Measurements from ENCODE around the gene TBX6. TPM values are rescaled to one million over a fixed set of nuclear protein-coding genes. Genes with fewer than 3 reads are reported as not detected.
"Not testable (repeated sequence)": the region's sequence is repeated elsewhere in the genome, so short reads cannot be mapped to it uniquely, and the experiment has no call there.

Gene TBX6
- total RNA-seq, 1 donor: 0.10 TPM

DNA sequence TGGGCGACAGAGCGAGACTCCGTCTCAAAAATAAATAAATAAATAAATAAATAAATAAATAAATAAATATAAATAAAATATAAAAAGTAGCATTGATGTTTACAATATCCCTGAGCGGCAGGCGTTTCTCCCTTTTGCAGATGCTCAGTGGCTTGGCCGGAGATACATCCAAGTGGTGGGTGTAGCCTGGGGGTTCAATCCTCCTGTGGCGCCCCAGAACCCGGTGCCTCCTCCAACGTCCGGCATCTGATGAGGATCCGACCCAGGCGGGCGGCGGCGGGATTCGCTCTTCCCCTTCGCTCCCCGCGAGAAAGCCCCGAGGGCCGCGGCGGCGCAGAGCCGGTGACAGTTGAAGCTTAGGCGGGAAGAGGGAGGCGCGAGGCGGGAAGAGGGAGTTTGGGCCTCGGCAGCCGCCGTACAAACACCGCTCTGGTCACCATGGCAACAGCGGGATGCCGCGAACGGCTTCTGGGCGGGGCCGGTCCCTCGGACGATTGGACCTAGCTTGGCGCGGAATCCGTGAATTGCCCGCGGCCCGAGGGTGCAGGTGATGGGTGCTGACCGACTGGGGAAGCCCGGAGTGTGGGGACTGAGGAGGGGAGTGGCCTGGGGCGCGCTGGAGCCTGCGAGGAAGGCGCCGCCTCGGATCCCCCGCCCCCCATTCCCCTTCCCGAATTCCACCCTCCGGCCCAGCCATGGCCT is 38.9 kb downstream of the TBX6 start:
- peaks cover 19% of the 10 kb centered on the region for H3K4me1 ChIP-seq (ENCODE audit: insufficient read depth, low read length)
- no peaks in the 10 kb centered on the region for H3K9me3 ChIP-seq (ENCODE audit: low read depth, low read length)
- peak overlapping the region; percentile 44 for H3K4me3 ChIP-seq (ENCODE audit: low read length)
- H3K27me3 ChIP-seq (ENCODE audit: insufficient read depth, low read length): no peaks in the 10 kb centered on the region

DNA sequence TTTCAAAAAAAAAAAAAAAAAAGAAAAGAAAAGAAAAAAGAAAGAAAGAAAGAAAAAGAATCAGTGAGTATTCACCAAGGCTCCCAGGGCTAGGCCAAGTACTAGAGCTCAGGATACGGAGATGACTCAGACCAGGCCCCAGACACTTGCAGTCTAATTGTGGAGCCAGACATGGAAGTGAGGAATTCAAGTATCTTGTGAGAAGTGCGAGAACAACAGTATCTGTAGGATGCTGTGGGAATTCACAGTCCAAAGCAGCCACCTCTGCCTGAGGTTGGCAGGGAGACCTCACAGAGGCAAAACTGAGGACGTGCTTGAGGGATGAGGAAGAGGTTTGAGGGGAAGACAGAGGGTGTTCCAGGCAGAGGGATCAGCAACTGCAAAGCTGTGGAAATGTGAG is 40.2 kb downstream of the TBX6 start:
- Histone ChIP-seq H3K27me3 (ENCODE audit: insufficient read depth, low read length) (no peaks in the 10 kb centered on the region), H3K9me3 (ENCODE audit: low read depth, low read length) (no peaks in the 10 kb centered on the region), H3K4me3 (ENCODE audit: low read length) (no peak overlapping the region), H3K4me1 (ENCODE audit: insufficient read depth, low read length) (peaks cover 19% of the 10 kb centered on the region)

DNA sequence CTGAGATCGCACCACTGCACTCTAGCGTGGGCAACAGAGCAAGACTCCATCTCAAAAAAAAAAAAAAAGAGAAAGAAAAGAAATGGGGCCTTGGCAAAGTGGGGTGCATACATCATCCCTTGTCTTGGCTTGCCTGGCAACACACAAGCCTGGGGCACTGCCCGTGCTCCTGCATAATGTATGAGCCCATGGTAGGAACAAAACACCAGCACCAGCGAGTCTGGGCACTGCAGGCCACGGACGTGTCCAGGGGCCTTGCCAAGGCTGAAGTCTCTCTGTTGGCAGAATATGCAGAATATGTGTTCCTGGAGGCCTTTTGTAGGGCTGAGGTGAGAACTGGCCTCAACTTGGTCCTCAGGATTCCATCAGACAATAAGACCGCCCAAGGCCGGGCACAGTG is 41.9 kb downstream of the TBX6 start:
- no peaks in the 10 kb centered on the region for H3K9me3 ChIP-seq (ENCODE audit: low read depth, low read length)
- H3K27me3 ChIP-seq (ENCODE audit: insufficient read depth, low read length): no peaks in the 10 kb centered on the region
- peaks cover 17% of the 10 kb centered on the region for H3K4me1 ChIP-seq (ENCODE audit: insufficient read depth, low read length)
- no peak overlapping the region for H3K4me3 ChIP-seq (ENCODE audit: low read length)

DNA sequence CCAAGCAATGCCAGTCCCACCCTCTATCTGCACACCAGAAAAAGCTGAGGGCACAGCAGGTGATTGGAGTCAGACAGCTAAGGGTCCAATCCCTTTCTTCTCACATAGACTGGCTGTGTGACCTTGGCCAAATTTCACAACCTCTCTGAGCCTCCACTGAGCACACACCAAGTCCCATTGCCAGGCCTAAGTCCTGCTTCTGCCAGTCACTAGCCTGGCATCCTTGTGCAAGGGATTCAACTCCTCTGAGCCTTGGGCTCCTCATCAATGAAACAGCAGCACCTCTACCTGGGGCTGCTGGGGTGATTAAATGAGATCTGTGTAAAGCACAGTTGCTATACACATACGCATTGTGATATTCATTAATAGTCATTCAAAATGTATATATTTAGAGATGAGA is 45.1 kb downstream of the TBX6 start:
- Histone ChIP-seq H3K27me3 (ENCODE audit: insufficient read depth, low read length) (no peaks in the 10 kb centered on the region), H3K4me3 (ENCODE audit: low read length) (no peak overlapping the region), H3K4me1 (ENCODE audit: insufficient read depth, low read length) (no peaks in the 10 kb centered on the region), H3K9me3 (ENCODE audit: low read depth, low read length) (no peaks in the 10 kb centered on the region)

DNA sequence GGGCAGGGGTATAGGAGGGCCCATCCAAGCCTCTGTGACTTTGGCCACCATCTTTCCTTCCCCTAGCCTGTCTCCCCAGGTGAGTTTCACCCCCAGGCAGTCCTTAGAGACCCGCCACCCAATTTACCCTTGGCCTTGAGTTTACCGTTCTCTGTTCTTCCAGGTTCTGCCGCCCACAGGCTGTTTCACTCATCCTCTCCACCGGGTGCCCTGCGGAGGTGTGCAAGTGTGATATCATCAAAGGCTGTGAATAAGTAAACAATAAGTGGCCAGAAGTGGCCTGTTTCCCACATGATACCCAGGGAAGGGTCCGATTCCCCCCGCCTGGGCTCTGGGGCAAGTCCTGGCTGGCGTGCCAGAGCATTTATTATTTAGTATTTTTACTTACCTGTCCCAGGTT is 45.5 kb downstream of the TBX6 start:
- H3K9me3 ChIP-seq (ENCODE audit: low read depth, low read length): no peaks in the 10 kb centered on the region
- no peaks in the 10 kb centered on the region for H3K27me3 ChIP-seq (ENCODE audit: insufficient read depth, low read length)
- H3K4me1 ChIP-seq (ENCODE audit: insufficient read depth, low read length): no peaks in the 10 kb centered on the region
- no peak overlapping the region for H3K4me3 ChIP-seq (ENCODE audit: low read length)

DNA sequence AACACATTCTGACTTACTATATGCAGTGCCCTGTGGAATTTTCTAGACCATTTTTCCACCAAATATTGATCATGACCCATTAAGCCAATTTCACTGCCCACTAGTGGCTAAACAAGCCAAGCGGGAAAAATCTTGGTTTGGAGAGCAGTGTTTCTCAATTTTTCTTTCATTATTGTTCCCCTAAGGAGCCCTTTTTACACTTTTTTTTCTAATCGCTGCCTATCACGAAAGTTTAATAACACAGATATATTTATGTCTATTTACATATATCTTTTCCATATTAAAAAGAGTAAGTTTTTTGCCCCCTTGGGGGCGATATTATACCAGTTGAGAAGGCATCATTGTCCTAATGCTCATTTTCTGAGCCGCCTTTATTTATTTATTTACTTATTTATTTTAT is 49.9 kb downstream of the TBX6 start:
- Histone ChIP-seq H3K9me3 (ENCODE audit: low read depth, low read length) (no peaks in the 10 kb centered on the region), H3K4me3 (ENCODE audit: low read length) (no peak overlapping the region), H3K4me1 (ENCODE audit: insufficient read depth, low read length) (no peaks in the 10 kb centered on the region), H3K27me3 (ENCODE audit: insufficient read depth, low read length) (no peaks in the 10 kb centered on the region)

DNA sequence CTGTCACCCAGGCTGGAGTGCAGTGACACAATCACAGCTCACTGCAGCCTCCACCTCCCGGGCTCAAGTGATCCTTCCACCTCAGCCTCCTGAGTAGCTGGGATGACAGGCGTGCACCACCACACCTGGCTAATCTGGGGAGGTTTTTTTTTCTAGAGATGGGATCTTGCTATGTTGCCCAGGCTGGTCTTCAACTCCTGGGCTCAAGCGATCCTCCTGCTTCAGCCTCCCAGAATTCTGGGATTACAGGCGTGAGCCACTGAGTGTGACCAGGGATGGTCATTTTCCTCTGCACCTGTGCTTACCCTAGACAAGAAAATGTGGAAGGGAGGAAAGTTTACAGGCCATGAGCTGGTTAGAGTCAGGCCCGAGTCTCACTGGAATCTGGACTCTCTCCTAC is 51.0 kb downstream of the TBX6 start:
- H3K9me3 ChIP-seq (ENCODE audit: low read depth, low read length); H3K4me3 ChIP-seq (ENCODE audit: low read length): not testable (repeated sequence)

DNA sequence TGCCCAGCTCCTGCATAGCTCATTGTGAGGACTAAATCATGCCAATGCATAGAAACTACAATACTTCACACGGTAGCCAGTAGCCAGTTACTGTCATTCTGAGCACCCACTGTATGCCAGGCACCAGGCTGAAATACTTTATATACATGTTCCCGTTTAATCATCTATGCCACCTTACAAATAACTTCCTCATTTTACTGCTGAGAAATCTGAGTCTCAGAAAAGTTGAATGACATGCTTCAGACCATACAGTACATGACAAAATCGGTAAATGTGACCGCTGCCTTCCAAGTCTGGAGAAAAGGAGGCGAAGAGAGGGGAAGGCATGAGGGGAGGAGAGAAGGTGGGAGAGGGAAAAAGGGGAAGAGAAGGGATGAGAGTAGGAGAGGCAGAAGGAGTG is 51.5 kb downstream of the TBX6 start:
- no peaks in the 10 kb centered on the region for H3K9me3 ChIP-seq (ENCODE audit: low read depth, low read length)
- no peaks in the 10 kb centered on the region for H3K4me1 ChIP-seq (ENCODE audit: insufficient read depth, low read length)
- no peak overlapping the region for H3K4me3 ChIP-seq (ENCODE audit: low read length)
- no peaks in the 10 kb centered on the region for H3K27me3 ChIP-seq (ENCODE audit: insufficient read depth, low read length)

More for the DNA sequence above, 51.0 kb downstream of the TBX6 start:
- H3K4me1 ChIP-seq (ENCODE audit: insufficient read depth, low read length); H3K27me3 ChIP-seq (ENCODE audit: insufficient read depth, low read length): not testable (repeated sequence)

Other genes starting within 250 kb of the TBX6 start
- 22.1 TPM for gene CDIPT, start 228.7 kb downstream of the TBX6 start, total RNA-seq
- under 0.01 TPM for gene SEZ6L2, start 192.4 kb downstream of the TBX6 start, total RNA-seq
- gene ASPHD1, start 191.4 kb downstream of the TBX6 start, total RNA-seq: not detected
- gene KCTD13, start 165.7 kb downstream of the TBX6 start, total RNA-seq: 21.5 TPM
- 61.1 TPM for gene TMEM219, start 129.8 kb downstream of the TBX6 start, total RNA-seq
- gene TAOK2, start 118.1 kb downstream of the TBX6 start, total RNA-seq: 10.5 TPM
- gene HIRIP3, start 96.3 kb downstream of the TBX6 start, total RNA-seq: 3.9 TPM
- gene INO80E, start 95.7 kb downstream of the TBX6 start, total RNA-seq: 32.0 TPM
- not detected for gene DOC2A, start 80.9 kb downstream of the TBX6 start, total RNA-seq
- not detected for gene C16orf92, start 68.7 kb downstream of the TBX6 start, total RNA-seq
- gene TLCD3B, start 60.7 kb downstream of the TBX6 start, total RNA-seq: not detected
- 343 TPM for gene ALDOA, start 26.2 kb downstream of the TBX6 start, total RNA-seq
- 79.7 TPM for gene PPP4C, start 15.9 kb downstream of the TBX6 start, total RNA-seq
- gene YPEL3, start 4.3 kb upstream of the TBX6 start, total RNA-seq: 66.0 TPM
- gene GDPD3, start 21.6 kb upstream of the TBX6 start, total RNA-seq: 0.31 TPM
- 26.1 TPM for gene MAPK3, start 31.3 kb upstream of the TBX6 start, total RNA-seq
- gene CORO1A, start 91.7 kb upstream of the TBX6 start, total RNA-seq: 361 TPM
- gene BOLA2B, start 101.7 kb upstream of the TBX6 start, total RNA-seq: 35.4 TPM
- gene SLX1A, start 102.0 kb upstream of the TBX6 start, total RNA-seq: 22.5 TPM
- 3.8 TPM for gene SULT1A3, start 107.3 kb upstream of the TBX6 start, total RNA-seq
- 12.1 TPM for gene NPIPB13, start 156.6 kb upstream of the TBX6 start, total RNA-seq

All from mononuclear cell (primary cell).